Raji (cell line): ENCODE measurements around the gene SLC1A4.

Source experiments
- POLR2A ChIP-seq: IDR thresholded peaks from 2 replicates; pipeline ENCODE4 v1.6.1; 2011; ENCODE audit warnings: low read depth, low read length, control low read depth; ENCODE audit not compliant: insufficient read depth

The SLC1A4 gene

DNA sequence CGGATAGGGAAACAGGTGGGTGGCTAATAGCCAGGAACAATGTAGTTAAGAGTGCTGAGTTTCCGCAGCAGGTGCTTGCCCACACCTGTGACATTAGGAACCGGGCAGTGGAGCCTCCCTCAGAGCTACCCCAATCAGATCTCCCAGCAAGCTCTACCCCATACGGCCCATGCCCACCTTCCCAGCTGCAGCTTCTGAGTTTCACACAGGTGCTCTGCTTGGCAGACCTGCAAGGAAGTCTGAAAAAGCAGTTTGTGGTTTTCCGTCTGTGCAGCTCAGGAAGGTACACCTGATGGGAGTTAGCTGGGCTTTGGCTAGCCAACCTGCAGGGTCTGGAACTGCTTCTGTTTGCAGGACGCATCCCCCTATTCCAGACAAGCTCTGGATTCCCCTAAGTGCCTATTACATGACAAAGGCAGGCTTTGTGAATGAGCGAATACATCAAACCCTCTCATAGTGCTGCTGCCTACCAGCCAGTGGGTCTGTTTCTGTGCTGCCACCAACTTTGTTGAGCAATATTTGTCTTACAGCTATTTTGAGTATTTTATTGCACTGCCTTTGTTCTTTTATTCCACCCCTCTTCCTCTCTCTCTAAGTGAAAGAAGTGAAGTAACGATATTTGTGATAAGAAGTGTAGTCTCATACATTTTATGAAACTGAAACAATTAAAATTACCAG is 42.3 kb downstream of the SLC1A4 start:
- peak; percentile 51 for TF ChIP-seq POLR2A

DNA sequence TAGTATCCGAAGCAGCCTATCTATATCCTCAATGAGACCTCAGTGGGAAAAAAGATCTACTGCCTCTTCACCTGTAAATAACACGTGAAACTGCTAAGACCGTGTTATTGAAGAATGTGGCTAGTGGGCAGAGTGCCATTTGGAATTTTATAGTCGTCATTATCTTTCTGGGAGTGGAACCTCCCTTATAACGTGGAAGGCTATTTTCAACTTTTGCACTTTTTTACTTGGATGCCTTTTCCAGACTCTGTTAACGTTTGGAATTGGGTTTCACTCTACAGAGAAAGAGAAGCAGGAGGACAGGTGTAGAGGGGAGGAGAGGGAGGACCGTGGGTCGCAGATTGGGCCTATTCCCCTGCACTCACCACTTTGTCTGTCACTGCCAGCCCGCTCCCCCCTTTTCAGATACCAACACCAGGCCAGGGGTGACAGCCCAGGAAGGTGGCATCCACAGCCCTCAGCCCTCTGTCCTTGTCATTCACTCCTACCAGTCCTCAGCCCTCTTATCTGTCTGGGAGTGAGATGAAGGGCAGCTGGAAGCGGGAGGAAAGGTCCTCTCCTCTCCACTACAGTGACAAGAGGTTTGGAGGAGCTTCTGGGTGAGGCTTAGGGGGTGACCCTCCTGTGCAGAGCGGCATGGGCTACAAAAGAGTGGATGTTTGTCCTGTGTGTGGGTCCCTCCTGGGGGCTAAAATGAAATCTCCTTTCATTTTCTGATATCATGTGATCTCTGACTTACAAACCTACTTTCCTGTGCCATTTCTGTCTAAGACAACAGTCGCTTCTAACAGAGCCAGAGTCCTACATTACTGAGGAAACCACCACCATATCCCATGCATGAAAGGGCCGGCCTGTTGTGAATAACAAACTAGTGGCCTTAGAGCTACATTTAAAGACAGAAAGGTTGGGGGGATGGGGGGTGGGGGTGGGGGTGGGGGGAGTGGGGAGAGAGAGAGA is 43.1 kb downstream of the SLC1A4 start:
- no peak for TF ChIP-seq POLR2A

- TF ChIP-seq POLR2A = no peak
These were observed 44.0 kb downstream of the SLC1A4 start for GRCh38 chr2:65033178-65033577.

- no peak for TF ChIP-seq POLR2A
These were observed 46.2 kb downstream of the SLC1A4 start for GRCh38 chr2:65035351-65035943.

DNA sequence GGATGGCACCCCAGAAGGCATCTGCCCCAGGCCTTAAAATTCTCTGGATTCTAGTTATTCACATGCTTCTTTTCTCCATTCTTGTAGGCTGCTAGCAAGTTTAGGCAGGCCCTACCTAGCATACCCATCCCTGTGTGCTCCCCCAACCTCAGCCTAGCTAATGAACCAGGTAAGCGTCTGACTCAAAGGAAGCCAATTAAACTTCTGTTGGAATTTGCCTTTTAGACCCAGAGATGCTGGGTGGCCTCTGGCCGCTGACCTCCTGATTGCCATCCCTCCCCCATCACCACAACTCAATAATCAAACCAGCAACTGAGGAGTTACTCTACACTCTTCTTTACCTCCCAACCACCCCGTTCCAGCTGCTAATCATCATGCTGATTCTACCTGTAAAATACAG is 48.0 kb downstream of the SLC1A4 start:
- TF ChIP-seq POLR2A = no peak

DNA sequence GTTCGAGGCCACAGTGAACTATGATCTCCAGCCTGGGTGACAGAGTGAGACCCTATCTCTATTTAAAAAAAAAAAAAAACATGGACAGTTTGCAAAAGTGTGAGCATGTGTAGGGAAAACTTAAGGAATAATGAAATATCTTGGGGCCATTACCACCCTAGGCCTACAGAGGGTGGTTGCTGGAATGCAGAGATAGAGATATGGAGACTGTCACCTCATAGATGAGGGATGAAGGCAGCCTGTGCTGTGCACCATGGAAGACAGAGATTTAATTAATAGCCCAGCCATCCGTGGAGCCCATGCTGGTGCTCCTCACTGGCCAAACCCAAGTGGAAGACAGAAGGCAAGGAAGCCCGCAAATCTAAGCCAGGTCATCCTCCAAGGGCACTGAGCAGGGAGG is 50.4 kb downstream of the SLC1A4 start:
- TF ChIP-seq POLR2A = no peak

DNA sequence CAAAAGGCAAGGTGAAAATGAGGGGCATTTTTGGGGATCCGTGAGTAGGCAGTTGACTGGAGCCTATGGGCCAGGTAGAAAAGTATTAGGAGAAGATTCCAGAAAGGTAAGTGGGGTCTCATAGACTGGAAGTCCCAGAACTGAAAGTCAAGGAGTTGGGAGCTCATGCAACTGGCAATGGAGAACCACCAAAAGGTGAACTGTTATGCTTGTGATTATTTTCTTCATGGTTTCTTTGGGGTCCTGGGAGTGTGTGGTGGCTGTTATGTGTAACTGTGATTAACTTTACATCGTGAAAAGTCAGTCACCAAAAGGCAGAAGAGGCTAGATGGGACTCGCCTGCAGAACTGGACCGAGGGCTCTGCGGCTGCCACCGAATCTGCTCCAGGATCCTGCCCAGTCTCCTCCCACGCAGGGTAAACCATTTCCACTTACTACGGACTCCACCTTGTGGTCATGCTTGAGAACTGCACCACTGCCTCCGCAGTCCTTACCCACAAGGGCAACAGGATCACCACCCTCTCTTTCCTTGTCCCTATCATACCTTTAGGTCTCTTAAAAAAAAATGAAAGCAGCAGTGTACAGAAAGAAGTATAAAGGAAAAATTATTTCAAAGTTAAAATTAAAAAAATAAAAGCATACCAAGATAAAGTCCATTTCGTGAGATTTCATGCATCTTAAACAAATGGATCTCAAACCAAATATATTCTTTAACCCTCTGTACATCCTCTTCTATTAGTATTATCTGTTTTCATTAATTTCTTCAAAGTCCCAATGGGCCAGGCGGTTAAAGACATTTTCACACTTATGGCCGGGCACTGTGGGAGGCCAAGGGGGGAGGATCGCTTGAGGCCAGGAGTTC is 51.4 kb downstream of the SLC1A4 start:
- TF ChIP-seq POLR2A = no peak

GRCh38 chr2:65043001-65043400 is 53.8 kb downstream of the SLC1A4 start:
- no peak for TF ChIP-seq POLR2A

GRCh38 chr2:65044097-65044735 is 55.0 kb downstream of the SLC1A4 start:
- no peak for TF ChIP-seq POLR2A

DNA sequence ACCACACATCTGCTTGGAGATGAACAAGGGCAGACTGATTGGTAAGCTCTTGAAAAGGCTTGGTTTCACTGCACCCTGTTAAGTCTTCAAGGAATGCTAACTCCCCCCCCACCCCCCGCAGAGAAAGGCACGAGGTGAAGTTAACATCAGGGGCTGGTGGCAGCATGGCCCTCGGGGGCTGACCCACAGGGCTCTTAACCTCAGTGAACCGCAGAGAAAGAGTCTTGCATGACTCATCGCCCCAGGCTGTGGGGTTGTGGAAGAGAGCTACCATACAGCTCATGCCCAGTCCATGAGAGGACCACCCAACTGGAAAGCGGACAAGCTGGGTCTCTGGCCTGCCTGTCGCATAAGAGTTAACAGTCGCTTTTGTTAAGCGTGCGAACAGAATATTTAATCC is 56.5 kb downstream of the SLC1A4 start:
- no peak for TF ChIP-seq POLR2A

DNA sequence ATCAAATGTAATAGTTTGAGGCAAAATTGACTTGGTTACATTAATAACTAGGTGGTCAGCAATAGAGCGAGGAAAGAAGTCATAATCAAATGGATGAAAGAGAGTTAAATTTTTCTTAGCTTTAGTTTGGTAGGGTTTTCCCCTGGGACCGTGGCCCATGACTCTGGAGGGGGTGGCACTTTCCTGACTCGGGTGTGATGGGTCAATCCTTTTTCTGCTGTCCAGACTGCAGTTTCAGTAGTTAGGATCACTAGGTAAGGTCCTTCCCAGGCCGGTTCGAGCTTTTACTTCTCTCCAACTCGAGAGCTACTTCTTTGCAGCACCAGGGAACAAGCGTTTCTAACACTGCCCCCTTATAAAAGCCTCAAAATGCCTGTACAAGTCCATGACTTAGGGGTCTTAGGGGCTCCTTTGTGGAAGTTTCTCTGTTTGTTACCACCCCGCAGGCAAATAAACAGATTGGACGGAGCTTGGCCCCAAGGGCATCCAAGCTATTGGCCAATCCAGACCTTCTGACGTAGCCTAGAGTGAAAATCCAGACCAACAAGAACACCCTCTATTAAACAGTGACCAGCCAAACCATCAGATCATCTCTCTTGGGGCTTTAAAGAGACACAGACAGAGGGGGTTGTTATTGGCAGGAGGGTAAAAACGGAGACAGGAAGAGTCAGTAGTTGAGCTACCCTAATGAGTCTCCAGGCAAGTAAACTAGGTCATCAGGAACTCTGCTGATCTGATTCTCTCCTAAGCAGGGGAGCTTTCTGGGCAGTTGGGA is 57.6 kb downstream of the SLC1A4 start:
- no peak for TF ChIP-seq POLR2A

GRCh38 chr2:65049010-65049639 is 59.9 kb downstream of the SLC1A4 start:
- no peak for TF ChIP-seq POLR2A

- no peak for TF ChIP-seq POLR2A
These were observed 61.7 kb downstream of the SLC1A4 start for GRCh38 chr2:65050931-65051330.

DNA sequence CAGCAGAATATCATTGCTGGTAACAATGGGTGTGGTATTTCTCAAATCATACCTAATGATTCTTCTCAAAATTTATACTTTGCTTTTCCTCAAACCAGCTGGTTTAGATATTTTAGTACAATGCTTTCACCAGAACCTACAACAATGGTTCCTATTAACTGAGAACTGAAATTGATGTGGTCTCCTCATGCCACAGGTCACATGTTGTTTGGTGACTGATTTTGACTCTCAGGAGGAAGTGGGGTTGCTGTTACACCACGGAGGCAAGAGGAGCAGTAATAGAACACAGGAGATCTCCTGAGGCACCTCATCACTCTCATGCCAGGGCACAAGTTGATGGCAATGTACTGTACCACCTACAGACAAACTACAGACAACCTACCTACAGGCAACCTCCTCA is 64.0 kb downstream of the SLC1A4 start:
- no peak for TF ChIP-seq POLR2A
